ENCODE results near the gene ERCC2.

- TF ChIP-seq, protein P1, sequence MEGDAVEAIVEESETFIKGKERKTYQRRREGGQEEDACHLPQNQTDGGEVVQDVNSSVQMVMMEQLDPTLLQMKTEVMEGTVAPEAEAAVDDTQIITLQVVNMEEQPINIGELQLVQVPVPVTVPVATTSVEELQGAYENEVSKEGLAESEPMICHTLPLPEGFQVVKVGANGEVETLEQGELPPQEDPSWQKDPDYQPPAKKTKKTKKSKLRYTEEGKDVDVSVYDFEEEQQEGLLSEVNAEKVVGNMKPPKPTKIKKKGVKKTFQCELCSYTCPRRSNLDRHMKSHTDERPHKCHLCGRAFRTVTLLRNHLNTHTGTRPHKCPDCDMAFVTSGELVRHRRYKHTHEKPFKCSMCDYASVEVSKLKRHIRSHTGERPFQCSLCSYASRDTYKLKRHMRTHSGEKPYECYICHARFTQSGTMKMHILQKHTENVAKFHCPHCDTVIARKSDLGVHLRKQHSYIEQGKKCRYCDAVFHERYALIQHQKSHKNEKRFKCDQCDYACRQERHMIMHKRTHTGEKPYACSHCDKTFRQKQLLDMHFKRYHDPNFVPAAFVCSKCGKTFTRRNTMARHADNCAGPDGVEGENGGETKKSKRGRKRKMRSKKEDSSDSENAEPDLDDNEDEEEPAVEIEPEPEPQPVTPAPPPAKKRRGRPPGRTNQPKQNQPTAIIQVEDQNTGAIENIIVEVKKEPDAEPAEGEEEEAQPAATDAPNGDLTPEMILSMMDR (IDR thresholded peaks at IDR 0.05): no peak
- TF ChIP-seq POLR2AphosphoS5 (IDR thresholded peaks at IDR 0.05): no peak
- no peak for TF ChIP-seq EP300 (IDR thresholded peaks at IDR 0.05)
These were observed 58.8 kb downstream of the ERCC2 start for GRCh38 chr19:45311621-45312020.
